Measurements from ENCODE around the gene WDR59. TPM values are rescaled to one million over a fixed set of nuclear protein-coding genes. Genes with fewer than 3 reads are reported as not detected.

WDR59 gene
- total and polyA plus RNA-seq, 2 donors (not counting 1 experiment from before 2014, with no cell fraction given), result 52.6 to 127 TPM

DNA sequence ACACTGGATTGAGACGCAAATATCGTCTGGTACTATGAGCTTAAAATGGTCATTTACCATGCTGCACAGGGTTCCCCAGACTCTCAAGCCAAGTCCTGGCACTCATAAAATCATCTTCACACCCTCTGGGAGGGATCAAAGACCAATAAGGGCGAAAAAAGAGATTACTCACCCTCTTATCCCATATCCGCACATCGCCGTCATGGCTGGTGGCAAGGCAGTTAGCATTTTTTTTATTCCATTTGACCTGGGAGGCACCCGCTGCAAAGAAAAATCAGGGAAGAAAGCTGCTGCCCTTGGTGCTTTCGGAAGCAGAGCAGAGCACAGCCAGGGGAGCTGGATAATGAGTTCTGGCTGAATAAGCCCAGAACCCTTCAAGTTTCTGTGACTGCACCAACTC is 42.4 kb downstream of the WDR59 start:
- no peak overlapping the region for H3K4me2 ChIP-seq (replicated peaks; ENCODE audit: low read depth, low read length, poor library complexity, severe bottlenecking)
- Mint-ChIP-seq H3K27me3 (no peaks in the 10 kb centered on the region), H3K4me1 (no peaks in the 10 kb centered on the region), H3K9me3 (ENCODE audit: insufficient read depth) (no peaks in the 10 kb centered on the region), H3K27ac (no peak overlapping the region), H3K4me3 (no peak overlapping the region)
- no peaks in the 10 kb centered on the region for H3K27me3 ChIP-seq (replicated peaks in 1 of 4; ENCODE audit: control extremely low read depth in 1 of 4, control insufficient read depth in 3 of 4, insufficient read depth in 4 of 4, low read length in 3 of 4)
- H3K9me3 ChIP-seq (ENCODE audit: control extremely low read depth in 1 of 3, control insufficient read depth in 2 of 3, insufficient read depth in 1 of 3, low read length in 2 of 3), result no peaks in the 10 kb centered on the region
- H3K4me1 ChIP-seq (ENCODE audit: control insufficient read depth in 2 of 2, insufficient read depth in 2 of 2, low read length in 2 of 2), result no peaks in the 10 kb centered on the region
- POLR2A ChIA-PET, result no interaction called here
- intact Hi-C loops (cut with micrococcal nuclease), result no loop called here
- no peak overlapping the region for H3K27ac ChIP-seq (ENCODE audit: low read length in 2 of 2)
- no peak overlapping the region for H3K9ac ChIP-seq (ENCODE audit: low read length)
- WGBS (ENCODE audit: insufficient coverage), result 97% methylated on average over 8 of the region's 8 CpGs
- ATAC-seq (ENCODE audit: low read depth), result no peak
- CTCF ChIA-PET, result no interaction called here
- H3K36me3 ChIP-seq (replicated peaks in 1 of 2; ENCODE audit: control extremely low read depth in 1 of 2, control insufficient read depth in 1 of 2, extremely low read depth in 1 of 2, insufficient read depth in 2 of 2, low read length in 1 of 2), result peaks cover 4 to 41% of the 10 kb centered on the region in 2 experiments
- no peak for DNase-seq
- H4K20me1 ChIP-seq (ENCODE audit: control insufficient read depth, insufficient read depth, low read length, poor library complexity, severe bottlenecking), result no peaks in the 10 kb centered on the region
- no peak overlapping the region for H3K4me3 ChIP-seq (ENCODE audit: control extremely low read depth in 1 of 5, extremely low read depth in 1 of 5, insufficient read depth in 1 of 5, low read depth in 2 of 5, low read length in 4 of 5)
- no peaks in the 10 kb centered on the region for H3K79me2 ChIP-seq (ENCODE audit: control insufficient read depth, insufficient read depth, low read length)
- no peak overlapping the region for H2AFZ ChIP-seq (ENCODE audit: insufficient read depth, low read depth, low read length, poor library complexity, severe bottlenecking)
- no peak for TF ChIP-seq EZH2 (IDR thresholded peaks at IDR 0.05; ENCODE audit: borderline replicate concordance, insufficient read depth, low read depth, low read length, poor library complexity, severe bottlenecking)
- TF ChIP-seq, protein P1, sequence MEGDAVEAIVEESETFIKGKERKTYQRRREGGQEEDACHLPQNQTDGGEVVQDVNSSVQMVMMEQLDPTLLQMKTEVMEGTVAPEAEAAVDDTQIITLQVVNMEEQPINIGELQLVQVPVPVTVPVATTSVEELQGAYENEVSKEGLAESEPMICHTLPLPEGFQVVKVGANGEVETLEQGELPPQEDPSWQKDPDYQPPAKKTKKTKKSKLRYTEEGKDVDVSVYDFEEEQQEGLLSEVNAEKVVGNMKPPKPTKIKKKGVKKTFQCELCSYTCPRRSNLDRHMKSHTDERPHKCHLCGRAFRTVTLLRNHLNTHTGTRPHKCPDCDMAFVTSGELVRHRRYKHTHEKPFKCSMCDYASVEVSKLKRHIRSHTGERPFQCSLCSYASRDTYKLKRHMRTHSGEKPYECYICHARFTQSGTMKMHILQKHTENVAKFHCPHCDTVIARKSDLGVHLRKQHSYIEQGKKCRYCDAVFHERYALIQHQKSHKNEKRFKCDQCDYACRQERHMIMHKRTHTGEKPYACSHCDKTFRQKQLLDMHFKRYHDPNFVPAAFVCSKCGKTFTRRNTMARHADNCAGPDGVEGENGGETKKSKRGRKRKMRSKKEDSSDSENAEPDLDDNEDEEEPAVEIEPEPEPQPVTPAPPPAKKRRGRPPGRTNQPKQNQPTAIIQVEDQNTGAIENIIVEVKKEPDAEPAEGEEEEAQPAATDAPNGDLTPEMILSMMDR (IDR thresholded peaks at IDR 0.05), result no peak

DNA sequence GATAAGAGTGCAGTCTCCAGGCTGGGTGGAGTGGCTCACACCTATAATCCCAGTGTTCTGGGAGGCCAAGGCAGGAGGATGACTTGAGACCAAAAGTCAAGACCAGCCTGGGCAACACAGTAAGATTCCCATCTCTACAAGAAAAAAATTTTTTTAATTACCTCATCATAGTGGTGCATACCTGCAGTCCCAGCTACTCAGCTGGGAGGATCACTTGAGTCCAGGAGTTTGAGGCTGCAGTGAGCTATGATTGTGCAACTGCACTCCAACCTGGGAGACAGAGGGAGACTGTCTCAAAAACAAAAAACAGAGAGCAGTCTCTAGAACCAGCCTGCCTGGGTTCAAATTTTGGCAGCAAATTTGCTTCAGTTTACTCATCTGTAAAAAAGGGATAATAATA is 45.2 kb downstream of the WDR59 start:
- H3K27ac Mint-ChIP-seq, result no peak overlapping the region

More for the DNA sequence above, 45.2 kb downstream of the WDR59 start:
- CTCF ChIA-PET, result no interaction called here
- Histone ChIP-seq H3K79me2 (ENCODE audit: control insufficient read depth, insufficient read depth, low read length) (no peaks in the 10 kb centered on the region), H3K4me3 (ENCODE audit: control extremely low read depth in 1 of 5, extremely low read depth in 1 of 5, insufficient read depth in 1 of 5, low read depth in 2 of 5, low read length in 4 of 5) (no peak overlapping the region), H3K9ac (ENCODE audit: low read length) (no peak overlapping the region), H3K27ac (ENCODE audit: low read length in 2 of 2) (no peak overlapping the region), H4K20me1 (ENCODE audit: control insufficient read depth, insufficient read depth, low read length, poor library complexity, severe bottlenecking) (no peaks in the 10 kb centered on the region), H3K36me3 (replicated peaks in 1 of 2; ENCODE audit: control extremely low read depth in 1 of 2, control insufficient read depth in 1 of 2, extremely low read depth in 1 of 2, insufficient read depth in 2 of 2, low read length in 1 of 2) (peaks cover 6 to 38% of the 10 kb centered on the region in 2 experiments), H2AFZ (ENCODE audit: insufficient read depth, low read depth, low read length, poor library complexity, severe bottlenecking) (no peak overlapping the region), H3K27me3 (replicated peaks in 1 of 4; ENCODE audit: control extremely low read depth in 1 of 4, control insufficient read depth in 3 of 4, insufficient read depth in 4 of 4, low read length in 3 of 4) (no peaks in the 10 kb centered on the region), H3K4me1 (ENCODE audit: control insufficient read depth in 2 of 2, insufficient read depth in 2 of 2, low read length in 2 of 2) (no peaks in the 10 kb centered on the region), H3K4me2 (replicated peaks; ENCODE audit: low read depth, low read length, poor library complexity, severe bottlenecking) (no peak overlapping the region), H3K9me3 (ENCODE audit: control extremely low read depth in 1 of 3, control insufficient read depth in 2 of 3, insufficient read depth in 1 of 3, low read length in 2 of 3) (no peaks in the 10 kb centered on the region)
- Mint-ChIP-seq H3K4me3 (no peak overlapping the region), H3K27me3 (no peaks in the 10 kb centered on the region), H3K4me1 (peaks cover 4% of the 10 kb centered on the region), H3K9me3 (ENCODE audit: insufficient read depth) (no peaks in the 10 kb centered on the region)
- intact Hi-C loops (cut with micrococcal nuclease), result no loop called here
- POLR2A ChIA-PET, result no interaction called here
- no peak for TF ChIP-seq EZH2 (IDR thresholded peaks at IDR 0.05; ENCODE audit: borderline replicate concordance, insufficient read depth, low read depth, low read length, poor library complexity, severe bottlenecking)
- TF ChIP-seq, protein P1 (IDR thresholded peaks at IDR 0.05), result no peak
- no peak for ATAC-seq (ENCODE audit: low read depth)
- no peak for DNase-seq
